ENCODE data around the gene NSD1. TPM values are rescaled to one million over a fixed set of nuclear protein-coding genes. Genes with fewer than 3 reads are reported as not detected.

The NSD1 gene
- total and polyA plus RNA-seq, 9 of the 15 experiments (the other 6 are each of a cell fraction or from before 2014, with no cell fraction given): 3.8 to 51.0 (median 24.7) TPM

- in situ Hi-C loops (cut with MboI): no loop called here
- peaks cover 23 to 77% of the 10 kb centered on the region in 2 experiments for H3K4me1 ChIP-seq (replicated peaks in 1 of 2; ENCODE audit: control insufficient read depth in 2 of 2, insufficient read depth in 2 of 2, low read length in 2 of 2)
- FAIRE-seq: peak; percentile 95
- TF ChIP-seq RBM39 (optimal IDR thresholded peaks at IDR 0.05; ENCODE audit: low read depth, low read length) (no peak), CCNT2 (IDR thresholded peaks at IDR 0.05; ENCODE audit: borderline replicate concordance, extremely low read depth, insufficient read length, low read depth, low read length) (peak; percentile 16), GATAD2A (IDR thresholded peaks at IDR 0.05) (peak; percentile 74), KLF6 (CRISPR knock-in tag; IDR thresholded peaks at IDR 0.05; ENCODE audit: borderline replicate concordance) (0 out of 2 replicates have a peak, but pooled peaks have one; percentile 37), LEF1 (IDR thresholded peaks at IDR 0.05) (peak; percentile 36; the same call in 1 of the 2 replicates), E4F1 (CRISPR knock-in tag; IDR thresholded peaks at IDR 0.05; ENCODE audit: borderline replicate concordance) (no peak), XRCC5 (IDR thresholded peaks at IDR 0.05; ENCODE audit: low read depth, low read length) (0 out of 2 replicates have a peak, but pooled peaks have one; percentile 25), ZC3H8 (IDR thresholded peaks at IDR 0.05) (no peak), HMG20B (CRISPR knock-in tag; IDR thresholded peaks at IDR 0.05) (no peak), ZNF668 (CRISPR knock-in tag; IDR thresholded peaks at IDR 0.05) (no peak), TAL1 (IDR thresholded peaks at IDR 0.05) (no peak), ATF4 (CRISPR knock-in tag; IDR thresholded peaks at IDR 0.05) (no peak), PHTF2 (CRISPR knock-in tag; IDR thresholded peaks at IDR 0.05) (no peak), CHD2 (IDR thresholded peaks at IDR 0.05; ENCODE audit: low read depth, low read length) (peak; percentile 46; the same call in 1 of the 2 replicates), HDAC8 (tag; IDR thresholded peaks at IDR 0.05) (no peak), RBFOX2 (IDR thresholded peaks at IDR 0.05; ENCODE audit: low read depth, low read length) (peak; percentile 85), MED1 (CRISPR knock-in tag; IDR thresholded peaks at IDR 0.05; ENCODE audit: borderline replicate concordance) (no peak), TOE1 (IDR thresholded peaks at IDR 0.05; ENCODE audit: borderline replicate concordance) (no peak; the same call in 1 of the 2 replicates), TOE1 (CRISPR knock-in tag; IDR thresholded peaks at IDR 0.05; ENCODE audit: borderline replicate concordance, low read depth) (no peak), ZNF133 (CRISPR knock-in tag; IDR thresholded peaks at IDR 0.05) (no peak)
These were observed 178.4 kb downstream of the NSD1 start, which contains the start of gene MXD3 for GRCh38 chr5:177311723-177312648. Gene MXD3 (minus strand): TSS chr5:177311898. CDS start chr5:177311830, 68 bp downstream.

More at GRCh38 chr5:177311723-177312648, 178.4 kb downstream of the NSD1 start, which contains the start of gene MXD3:
- WGBS (ENCODE audit: insufficient coverage, low coverage, missing lambda C conversion rate): under 1% methylated on average over 53 of the region's 78 CpGs
- Histone ChIP-seq H3K4me3 (peak within 1 kb of the TSS; percentile 62), H3K36me3 (ENCODE audit: control insufficient read depth, insufficient read depth, low read length) (peaks cover 10% of the 10 kb centered on the region; the same call in 2 of the 3 replicates), H3K79me2 (ENCODE audit: control insufficient read depth, insufficient read depth, low read length) (peaks cover 12% of the 10 kb centered on the region; the same call in 2 of the 3 replicates), H2AFZ (ENCODE audit: low read depth, low read length) (peak within 1 kb of the TSS; percentile 97), H3K4me2 (ENCODE audit: insufficient read depth, low read length) (peak within 1 kb of the TSS; percentile 95), H3K27me3 (ENCODE audit: control insufficient read depth in 2 of 2, insufficient read depth in 2 of 2, low read length in 2 of 2) (no peaks in the 10 kb centered on the region), H4K20me1 (replicated peaks; ENCODE audit: control insufficient read depth, insufficient read depth, low read length) (no peaks in the 10 kb centered on the region), H3K9me3 (replicated peaks; ENCODE audit: control insufficient read depth, insufficient read depth, low read depth, low read length) (no peaks in the 10 kb centered on the region), H3K9ac (ENCODE audit: insufficient read depth in 1 of 2, low read depth in 2 of 2, low read length in 2 of 2) (peak within 1 kb of the TSS; percentile 97 to 98), H3K9me1 (ENCODE audit: control insufficient read depth, insufficient read depth, low read length) (no peaks in the 10 kb centered on the region), H3K27ac (ENCODE audit: extremely low read depth, low read depth, low read length) (peak within 1 kb of the TSS; percentile 100)
- DNase-seq (ENCODE audit: extremely low read depth in 1 of 4, low spot score in 3 of 4) (peak; percentile 96 to 98 (median 97)), ATAC-seq (peak; percentile 86)
- CTCF ChIA-PET (ENCODE audit: low intra/inter-chr PET ratio): interaction anchor here (1.3 kb wide), 1 partner anchor 145 kb away, joined by 5 read pairs; no protein-coding TSS in a partner anchor
- intact Hi-C loops (cut with micrococcal nuclease): loop anchor here (2.0 kb wide), 1 partner anchor 145 kb away; no protein-coding TSS in a partner anchor
- POLR2A ChIA-PET: interaction anchor here (0.5 to 2.5 kb wide), 16 partner anchors 9 to 547 kb away, joined by 3 to 9 read pairs (median 4); partner anchors contain the start of genes LMAN2, PRELID1 and RAB24
- BruUV-seq (replicated peaks): no TSS peak

All from K562 (cell line).